Measurements from ENCODE around the gene TMCO6. TPM values are rescaled to one million over a fixed set of nuclear protein-coding genes. Genes with fewer than 3 reads are reported as not detected.

Gene TMCO6
- total and polyA plus RNA-seq, 2 of the 8 experiments (the other 6 are each of a cell fraction or from before 2014, with no cell fraction given): 29.0 to 40.9 TPM

DNA sequence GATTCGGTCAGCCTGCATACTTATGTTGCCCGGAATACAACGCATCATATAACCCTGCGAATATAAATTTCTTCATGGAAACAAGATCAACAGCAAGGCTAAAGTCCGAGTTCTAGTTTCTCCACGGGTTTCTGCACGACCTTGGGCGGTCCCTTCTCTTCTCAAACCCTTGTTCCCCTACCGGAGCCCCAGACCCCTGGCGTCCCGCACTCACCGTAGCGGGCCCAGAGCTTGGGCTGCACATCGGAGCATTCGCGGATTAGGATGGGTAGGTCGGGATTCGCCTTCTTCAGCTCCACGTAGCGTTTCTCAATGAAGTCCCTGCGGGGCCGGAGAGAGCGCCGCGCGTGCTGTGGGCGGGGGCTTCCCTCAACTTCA, 7.8 kb downstream of the TMCO6 start:
- H4K91ac ChIP-seq (replicated peaks; ENCODE audit: insufficient read length, low read length): no peak overlapping the region
- TF ChIP-seq RFX5 (IDR thresholded peaks at IDR 0.05; ENCODE audit: borderline replicate concordance, low read depth, low read length) (no peak), SRF (IDR thresholded peaks at IDR 0.05; ENCODE audit: low read depth, low read length) (no peak), POU5F1 (IDR thresholded peaks at IDR 0.05; ENCODE audit: low read depth, low read length) (no peak), CBX8 (IDR thresholded peaks at IDR 0.05; ENCODE audit: borderline replicate concordance, low read depth, low read length) (no peak), TAF7 (optimal IDR thresholded peaks at IDR 0.05; ENCODE audit: borderline replicate concordance, low read depth, low read length) (no peak), EP300 (IDR thresholded peaks at IDR 0.05; ENCODE audit: borderline replicate concordance in 1 of 2, low read depth in 2 of 2, low read length in 2 of 2) (no peak), SIRT6 (IDR thresholded peaks at IDR 0.05; ENCODE audit: low read length) (no peak), SUZ12 (IDR thresholded peaks at IDR 0.05; ENCODE audit: low read length) (no peak), HDAC6 (IDR thresholded peaks at IDR 0.05; ENCODE audit: low read depth, low read length) (no peak)
- TF ChIP-seq, protein P1, sequence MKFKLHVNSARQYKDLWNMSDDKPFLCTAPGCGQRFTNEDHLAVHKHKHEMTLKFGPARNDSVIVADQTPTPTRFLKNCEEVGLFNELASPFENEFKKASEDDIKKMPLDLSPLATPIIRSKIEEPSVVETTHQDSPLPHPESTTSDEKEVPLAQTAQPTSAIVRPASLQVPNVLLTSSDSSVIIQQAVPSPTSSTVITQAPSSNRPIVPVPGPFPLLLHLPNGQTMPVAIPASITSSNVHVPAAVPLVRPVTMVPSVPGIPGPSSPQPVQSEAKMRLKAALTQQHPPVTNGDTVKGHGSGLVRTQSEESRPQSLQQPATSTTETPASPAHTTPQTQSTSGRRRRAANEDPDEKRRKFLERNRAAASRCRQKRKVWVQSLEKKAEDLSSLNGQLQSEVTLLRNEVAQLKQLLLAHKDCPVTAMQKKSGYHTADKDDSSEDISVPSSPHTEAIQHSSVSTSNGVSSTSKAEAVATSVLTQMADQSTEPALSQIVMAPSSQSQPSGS (IDR thresholded peaks at IDR 0.05; ENCODE audit: low read length): no peak
- peaks cover 5% of the 10 kb centered on the region; the same call in 1 of the 2 replicates for H3K23me2 ChIP-seq (ENCODE audit: low read depth, low read length)
- H3K4me3 ChIP-seq (ENCODE audit: extremely low read depth in 1 of 4, insufficient read depth in 2 of 4, low read depth in 3 of 4, low read length in 4 of 4): peak overlapping the region; percentile 63 to 86 (median 78)
- H3K9ac ChIP-seq (replicated peaks in 1 of 4; ENCODE audit: extremely low read depth in 1 of 4, low read depth in 3 of 4, low read length in 3 of 4): peak overlapping the region; percentile 65 to 86 (median 78)
- H3K56ac ChIP-seq (replicated peaks; ENCODE audit: insufficient read length, low read depth, low read length): peak overlapping the region; percentile 22
- FAIRE-seq (no peak), DNase-seq (ENCODE audit: low read depth in 1 of 2, low spot score in 2 of 2) (no peak)
- no peak overlapping the region for H3K4ac ChIP-seq (replicated peaks; ENCODE audit: insufficient read length, low read depth, low read length)
- no peaks in the 10 kb centered on the region for H3K79me1 ChIP-seq (ENCODE audit: low read depth, low read length)
- peaks cover 0 to 4% of the 10 kb centered on the region in 2 experiments for H4K20me1 ChIP-seq (replicated peaks in 1 of 2; ENCODE audit: control insufficient read depth in 1 of 2, insufficient read depth in 2 of 2, low read length in 2 of 2)
- peak overlapping the region; percentile 26; the same call in 1 of the 2 replicates for H3K27ac ChIP-seq (ENCODE audit: low read depth, low read length)
- H4K5ac ChIP-seq (ENCODE audit: insufficient read length, low read depth, low read length): no peak overlapping the region
- no peaks in the 10 kb centered on the region for H3K27me3 ChIP-seq (replicated peaks in 1 of 4; ENCODE audit: control insufficient read depth in 3 of 4, extremely low read depth in 1 of 4, insufficient read depth in 3 of 4, low read length in 3 of 4)
- H2AFZ ChIP-seq (ENCODE audit: low read length): no peak overlapping the region
- no peak overlapping the region for H2AK5ac ChIP-seq (ENCODE audit: low read depth, low read length)
- peaks cover 5 to 18% of the 10 kb centered on the region in 2 experiments; a peak in 3 of 4 replicates for H3K79me2 ChIP-seq (ENCODE audit: control insufficient read depth in 1 of 2, insufficient read depth in 2 of 2, low read length in 2 of 2)
- peak overlapping the region; percentile 90; the same call in 1 of the 2 replicates for H4K8ac ChIP-seq (ENCODE audit: extremely low read depth, insufficient read depth, low read length)
- peak overlapping the region; percentile 80 to 81 for H3K4me2 ChIP-seq (ENCODE audit: insufficient read depth in 1 of 2, low read depth in 2 of 2, low read length in 2 of 2)
- H3K14ac ChIP-seq (ENCODE audit: insufficient read length): no peak overlapping the region
- no peak overlapping the region for H2BK5ac ChIP-seq (ENCODE audit: low read depth, low read length)
- H3K18ac ChIP-seq (ENCODE audit: extremely low read depth, low read length): no peak overlapping the region
- no peak overlapping the region for H2BK20ac ChIP-seq (ENCODE audit: low read length)
- H3K36me3 ChIP-seq (ENCODE audit: control insufficient read depth in 2 of 4, insufficient read depth in 4 of 4, low read length in 3 of 4): peaks cover 12 to 42% (median 32%) of the 10 kb centered on the region in 4 experiments
- no peak overlapping the region for H3K23ac ChIP-seq (ENCODE audit: insufficient read length)
- H3K9me3 ChIP-seq (ENCODE audit: insufficient read depth in 2 of 2, low read depth in 1 of 2, low read length in 1 of 2): no peaks in the 10 kb centered on the region
- H3K4me1 ChIP-seq (replicated peaks in 1 of 4; ENCODE audit: control insufficient read depth in 3 of 4, insufficient read depth in 4 of 4, low read length in 3 of 4): peaks cover 0 to 4% (median 0%) of the 10 kb centered on the region in 4 experiments; a peak in 2 of 7 replicates
- H2BK120ac ChIP-seq (replicated peaks; ENCODE audit: low read depth, low read length): no peak overlapping the region
- no peak overlapping the region for H2BK12ac ChIP-seq (ENCODE audit: low read depth, low read length)
- ChIA-PET CTCF (ENCODE audit: partially characterized antibody) (interaction anchor here (0.8 to 1.6 kb wide), 12 partner anchors 8 to 403 kb away, joined by 3 to 6 read pairs (median 4); partner anchors contain the start of genes HARS1 and HARS2), POLR2A (ENCODE audit: partially characterized antibody) (interaction anchor here (0.7 to 7.9 kb wide), 32 partner anchors 8 to 477 kb away, joined by 3 to 87 read pairs (median 5); partner anchors contain the start of genes APBB3, DND1, EIF4EBP3 and HARS1)
- 8% methylated on average over 27 of the region's 27 CpGs; no CpG with 5 or more reads in 1 of the 2 experiments for WGBS, 2 experiments (ENCODE audit: extremely low coverage in 1 of 2, insufficient coverage in 1 of 2, insufficient read length in 1 of 2, insufficient replicate concordance in 2 of 2, low coverage in 1 of 2, low lambda C conversion rate in 2 of 2, missing lambda C conversion rate in 1 of 2)
- H2BK15ac ChIP-seq (ENCODE audit: low read length): no peak overlapping the region

Measured in H1 (cell line).